Thoracic aorta (tissue), 2 donors: ENCODE data around the gene INO80D. TPM values are rescaled to one million over a fixed set of nuclear protein-coding genes. Genes with fewer than 3 reads are reported as not detected.

Experiments used
- ATAC-seq: fragments of 150-250 bp; one replicate; pipeline ENCODE4 v1.8.0; 2017; ENCODE audit warnings: low read depth; ENCODE audit not compliant: insufficient number of reproducible peaks, low FRiP score
- DNase-seq: peaks from one replicate; pipeline ENCODE4 v3.0.0-alpha.2; 2020; ENCODE audit warnings: low spot score
- H3K27ac ChIP-seq, 2 donors: fragments of 200-600 bp; sonication (generic); 1 replicate in 1 of 2; 2 replicates in 1 of 2; pipeline ENCODE4 v1.5.1; 2016; ENCODE audit warnings: mild to moderate bottlenecking in 2 of 2, moderate library complexity in 2 of 2
- H3K27me3 ChIP-seq: fragments of 200-600 bp; sonication (generic); replicated peaks from 2 replicates; pipeline ENCODE4 v1.6.0; 2016; ENCODE audit warnings: mild to moderate bottlenecking; ENCODE audit not compliant: insufficient read depth
- H3K36me3 ChIP-seq: fragments of 200-600 bp; sonication (generic); one replicate; pipeline ENCODE4 v1.5.1; 2016
- H3K4me1 ChIP-seq, 2 donors: fragments of 200-600 bp; sonication (generic); 1 replicate in 1 of 2; 2 replicates in 1 of 2; pipeline versions ENCODE4 v1.5.1 to v1.6.0; 2016; ENCODE audit warnings: low read depth in 2 of 2, mild to moderate bottlenecking in 1 of 2; ENCODE audit not compliant: control insufficient read depth in 1 of 2
- H3K4me3 ChIP-seq: fragments of 200-600 bp; sonication (generic); 2 replicates; pipeline ENCODE4 v1.5.1; 2016; ENCODE audit warnings: mild to moderate bottlenecking
- H3K9me3 ChIP-seq: fragments of 200-600 bp; sonication (generic); 2 replicates; pipeline ENCODE4 v1.5.1; 2016
- total RNA-seq, 2 donors: library from RNA; depleted of rRNA; stranded (reverse); fragments of >200 nt; gene quantifications; one replicate each; pipeline versions ENCODE4 v1.1.0 to v1.2.3, GENCODE V29; 2016
- TF ChIP-seq, protein P1 (sequence below): fragments of 200-600 bp; sonication (generic); IDR thresholded peaks from one replicate; pipeline ENCODE4 v1.5.1; 2019; ENCODE audit warnings: antibody characterized with exemption

The INO80D gene
- total RNA-seq, 2 donors from 2014 or later = 24.4 to 25.5 TPM

DNA sequence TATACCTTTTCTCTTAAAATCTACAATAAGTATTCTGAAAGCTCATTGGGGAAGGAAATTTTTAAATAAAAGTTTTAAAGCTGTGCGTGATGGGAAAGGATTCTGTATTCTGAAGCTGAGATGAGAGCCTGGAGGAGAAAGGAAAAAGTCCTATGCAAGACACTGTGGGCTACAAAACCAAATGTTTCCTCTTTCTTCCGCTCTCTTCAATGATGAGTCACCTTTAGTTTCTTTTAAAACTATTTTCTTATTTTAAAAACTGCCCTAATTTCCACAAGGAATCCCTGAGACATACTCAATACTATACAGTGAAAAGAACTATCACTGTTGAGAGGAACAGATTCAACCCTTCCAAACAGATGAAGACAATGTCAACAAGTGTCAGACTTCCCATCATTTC, 87.4 kb downstream of the INO80D start:
- TF ChIP-seq, protein P1, sequence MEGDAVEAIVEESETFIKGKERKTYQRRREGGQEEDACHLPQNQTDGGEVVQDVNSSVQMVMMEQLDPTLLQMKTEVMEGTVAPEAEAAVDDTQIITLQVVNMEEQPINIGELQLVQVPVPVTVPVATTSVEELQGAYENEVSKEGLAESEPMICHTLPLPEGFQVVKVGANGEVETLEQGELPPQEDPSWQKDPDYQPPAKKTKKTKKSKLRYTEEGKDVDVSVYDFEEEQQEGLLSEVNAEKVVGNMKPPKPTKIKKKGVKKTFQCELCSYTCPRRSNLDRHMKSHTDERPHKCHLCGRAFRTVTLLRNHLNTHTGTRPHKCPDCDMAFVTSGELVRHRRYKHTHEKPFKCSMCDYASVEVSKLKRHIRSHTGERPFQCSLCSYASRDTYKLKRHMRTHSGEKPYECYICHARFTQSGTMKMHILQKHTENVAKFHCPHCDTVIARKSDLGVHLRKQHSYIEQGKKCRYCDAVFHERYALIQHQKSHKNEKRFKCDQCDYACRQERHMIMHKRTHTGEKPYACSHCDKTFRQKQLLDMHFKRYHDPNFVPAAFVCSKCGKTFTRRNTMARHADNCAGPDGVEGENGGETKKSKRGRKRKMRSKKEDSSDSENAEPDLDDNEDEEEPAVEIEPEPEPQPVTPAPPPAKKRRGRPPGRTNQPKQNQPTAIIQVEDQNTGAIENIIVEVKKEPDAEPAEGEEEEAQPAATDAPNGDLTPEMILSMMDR = no peak
- DNase-seq = no peak
- Histone ChIP-seq H3K9me3 (no peaks in the 10 kb centered on the region), H3K27ac (no peak overlapping the region), H3K4me1 (peaks cover 0 to 3% of the 10 kb centered on the region in 2 donors), H3K36me3 (peaks cover under 1% of the 10 kb centered on the region), H3K27me3 (no peaks in the 10 kb centered on the region), H3K4me3 (no peak overlapping the region)
- ATAC-seq = no peak

- peaks cover 3% of the 10 kb centered on the region for H3K36me3 ChIP-seq
- DNase-seq = no peak
- H3K9me3 ChIP-seq = no peaks in the 10 kb centered on the region
- no peaks in the 10 kb centered on the region for H3K27me3 ChIP-seq
- ATAC-seq = no peak
- no peak overlapping the region for H3K4me3 ChIP-seq
- TF ChIP-seq, protein P1 = no peak
- no peak overlapping the region for H3K27ac ChIP-seq
- H3K4me1 ChIP-seq = no peaks in the 10 kb centered on the region
These were observed 89.8 kb downstream of the INO80D start for GRCh38 chr2:205996161-205996560.

- no peak for ATAC-seq
- H3K9me3 ChIP-seq = no peaks in the 10 kb centered on the region
- no peaks in the 10 kb centered on the region for H3K27me3 ChIP-seq
- no peak for DNase-seq
- no peaks in the 10 kb centered on the region for H3K4me1 ChIP-seq
- no peak overlapping the region for H3K27ac ChIP-seq
- H3K4me3 ChIP-seq = no peak overlapping the region
- peaks cover 3% of the 10 kb centered on the region for H3K36me3 ChIP-seq
- TF ChIP-seq, protein P1 = no peak
These were observed 90.7 kb downstream of the INO80D start for GRCh38 chr2:205995260-205995659.

DNA sequence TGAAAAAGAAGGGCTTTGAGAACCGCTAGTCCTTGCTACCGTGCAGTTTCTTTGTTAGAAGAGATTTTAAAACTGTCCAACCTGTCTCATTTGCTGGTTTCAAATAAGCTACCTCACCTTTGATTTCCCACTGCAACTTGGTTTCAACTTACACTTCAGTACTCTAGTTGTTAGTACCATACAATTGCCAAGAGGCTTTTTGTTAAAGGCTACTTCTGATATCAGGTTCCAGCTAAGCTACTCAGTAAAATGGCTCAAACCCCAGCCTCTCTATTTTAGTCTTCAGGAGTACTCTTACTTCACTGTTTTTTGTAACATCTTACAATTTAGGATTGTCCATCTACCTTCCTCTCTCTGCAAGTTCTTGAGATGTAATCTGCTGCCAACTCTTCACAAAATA, 91.6 kb downstream of the INO80D start:
- Histone ChIP-seq H3K27me3 (no peaks in the 10 kb centered on the region), H3K9me3 (no peaks in the 10 kb centered on the region), H3K4me3 (no peak overlapping the region), H3K4me1 (no peaks in the 10 kb centered on the region), H3K27ac (no peak overlapping the region), H3K36me3 (peaks cover 3% of the 10 kb centered on the region)
- ATAC-seq (no peak), DNase-seq (no peak)
- TF ChIP-seq, protein P1 = no peak

GRCh38 chr2:205990104-205990503, 95.9 kb downstream of the INO80D start:
- TF ChIP-seq, protein P1 = no peak
- Histone ChIP-seq H3K36me3 (peaks cover 3% of the 10 kb centered on the region), H3K4me3 (no peak overlapping the region), H3K4me1 (no peaks in the 10 kb centered on the region), H3K9me3 (no peaks in the 10 kb centered on the region), H3K27me3 (no peaks in the 10 kb centered on the region), H3K27ac (no peak overlapping the region)
- ATAC-seq (no peak), DNase-seq (no peak)
